K562 (cell line): ENCODE results near the gene ATG14. TPM values are rescaled to one million over a fixed set of nuclear protein-coding genes. Genes with fewer than 3 reads are reported as not detected.

Source experiments
- ATAC-seq: fragments of 200-7000 bp; cut with Tn5 transposase; 3 replicates; pipeline ENCODE4 v1.9.1; 2020; ENCODE audit warnings: moderate library complexity
- BruUV-seq: library from RNA; stranded (reverse); fragments of 400-500 nt; replicated peaks from 2 replicates; lab custom pipeline; 2021; lab: Mats Ljungman, UMichigan
- CTCF ChIA-PET: fragments of 300-600 bp; formaldehyde crosslinking; extraction: SDS; loops from one replicate; lab custom pipeline; 2021; ENCODE audit warnings: low intra/inter-chr PET ratio; lab: Yijun Ruan, JAX
- POLR2A ChIA-PET: fragments of 300-600, 350-650 bp; sonication (Branson Sonifier 250); formaldehyde crosslinking; extraction: SDS; loops from one replicate; lab custom pipeline; 2021; ENCODE audit warnings: antibody characterized with exemption, inconsistent platforms; lab: Yijun Ruan, JAX
- DNase-seq, 4 experiments: peaks; one replicate each; pipeline versions ENCODE4 v3.0.0 to v3.0.0-alpha.2; 2011 to 2018; ENCODE audit warnings: low spot score in 3 of 4, mixed read lengths in 3 of 4; ENCODE audit errors: extremely low read depth in 1 of 4
- FAIRE-seq: peaks from 2 replicates; lab custom pipeline; 2011; peaks lifted over from hg19 to GRCh38; lab: Jason Lieb, UNC
- H2AFZ ChIP-seq: 2 replicates; pipeline ENCODE4 v1.6.0; 2011; ENCODE audit warnings: low read depth, low read length, control low read depth, inconsistent platforms
- H3K27ac ChIP-seq: fragments of 200-600 bp; 3 replicates; pipeline ENCODE4 v1.8.0; 2011; ENCODE audit warnings: low read depth, mild to moderate bottlenecking, control low read depth, inconsistent platforms, low read length, moderate library complexity, mixed read lengths; ENCODE audit errors: extremely low read depth
- H3K27me3 ChIP-seq, 2 experiments: fragments of 300-600 bp in 1 of 2; 2 replicates in 1 of 2; 3 replicates in 1 of 2; pipeline versions ENCODE4 v1.6.0 to v1.8.0; 2011; ENCODE audit warnings: inconsistent platforms in 2 of 2, low read length in 2 of 2, mild to moderate bottlenecking in 1 of 2, mixed read lengths in 1 of 2, moderate library complexity in 1 of 2; ENCODE audit not compliant: control insufficient read depth in 2 of 2, insufficient read depth in 2 of 2
- H3K36me3 ChIP-seq: fragments of 300-600 bp; 3 replicates; pipeline ENCODE4 v1.8.0; 2011; ENCODE audit warnings: mild to moderate bottlenecking, low read length, inconsistent platforms; ENCODE audit not compliant: control insufficient read depth, insufficient read depth
- H3K4me1 ChIP-seq, 2 experiments: fragments of 200-600 bp in 1 of 2; replicated peaks in 1 of 2; 2 replicates in 1 of 2; 3 replicates in 1 of 2; pipeline versions ENCODE4 v1.5.1 to v1.8.0; 2011; ENCODE audit warnings: inconsistent platforms in 2 of 2, low read length in 2 of 2, mild to moderate bottlenecking in 1 of 2, mixed read lengths in 1 of 2, moderate library complexity in 1 of 2; ENCODE audit not compliant: control insufficient read depth in 2 of 2, insufficient read depth in 2 of 2
- H3K4me2 ChIP-seq: 2 replicates; pipeline ENCODE4 v1.6.1; 2011; ENCODE audit warnings: low read length, control low read depth, inconsistent platforms, mixed read lengths; ENCODE audit not compliant: insufficient read depth
- H3K4me3 ChIP-seq: fragments of 200-600 bp; sonication (generic), shearing (Covaris generic); 2 replicates; pipeline ENCODE4 v1.5.1; 2016; ENCODE audit warnings: control low read depth, inconsistent platforms
- H3K79me2 ChIP-seq: fragments of 200-600 bp; 3 replicates; pipeline ENCODE4 v1.8.0; 2011; ENCODE audit warnings: low read length, inconsistent platforms; ENCODE audit not compliant: control insufficient read depth, insufficient read depth
- H3K9ac ChIP-seq, 2 experiments: 2 replicates each; pipeline versions ENCODE4 v1.6.0 to v1.6.1; 2011; ENCODE audit warnings: low read depth in 2 of 2, low read length in 2 of 2, control low read depth in 1 of 2, inconsistent platforms in 1 of 2, mild to moderate bottlenecking in 1 of 2, mixed read lengths in 1 of 2; ENCODE audit not compliant: insufficient read depth in 1 of 2
- H3K9me1 ChIP-seq: one replicate; pipeline ENCODE4 v1.6.0; 2011; ENCODE audit warnings: inconsistent platforms, mild to moderate bottlenecking, low read length, moderate library complexity; ENCODE audit not compliant: control insufficient read depth, insufficient read depth
- H3K9me3 ChIP-seq: replicated peaks from 2 replicates; pipeline ENCODE4 v1.5.1; 2011; ENCODE audit warnings: low read depth, low read length, inconsistent platforms; ENCODE audit not compliant: control insufficient read depth, insufficient read depth
- H4K20me1 ChIP-seq: replicated peaks from 2 replicates; pipeline ENCODE4 v1.6.1; 2011; ENCODE audit warnings: low read length, inconsistent platforms, mixed read lengths; ENCODE audit not compliant: control insufficient read depth, insufficient read depth
- EZH2 ChIP-seq: IDR thresholded peaks from 2 replicates; pipeline ENCODE4 v1.6.1; 2012; ENCODE audit warnings: low read depth, mild to moderate bottlenecking, inconsistent platforms, low read length, borderline replicate concordance
- WGBS: fragments of 100-300 bp; shearing (Covaris generic); methylation state at CpG from one replicate; pipeline ENCODE4 v1.1.6; 2016; ENCODE audit warnings: low coverage, mixed read lengths; ENCODE audit not compliant: insufficient coverage; ENCODE audit errors: missing lambda C conversion rate; 5-methylcytosine and 5-hydroxymethylcytosine counted together
- in situ Hi-C: fragments of 300-500 bp; cut with MboI; formaldehyde crosslinking; loops from 4 replicates; pipeline ENCODE4 v1.15.0; 2018; ENCODE audit warnings: inconsistent platforms, mixed read lengths
- intact Hi-C: fragments of 100-400 bp; cut with micrococcal nuclease; formaldehyde crosslinking; loops from 2 replicates; pipeline ENCODE4 v1.14.2; 2022
- polyA plus RNA-seq, 8 experiments: library from polyadenylated mRNA; depleted of rRNA in 4 of 8; stranded (reverse) in 5 of 8; unstranded in 3 of 8; fragments of >200 nt; fragmentation: Nextera tagmentation in 2 of 8; fragmentation: Illumina TruSeq in 1 of 8; extraction: Ambion mirVana in 2 of 8; extraction: Trizol in 1 of 8; gene quantifications; 2 replicates each; pipeline versions ENCODE4 v1.2.1 to v1.2.3, GENCODE V29; 2011 to 2014; ENCODE audit warnings: inconsistent platforms in 1 of 8, missing spikeins in 1 of 8
- total RNA-seq, 7 experiments: library from RNA; depleted of rRNA in 6 of 7; stranded (reverse); fragments of >200 nt in 6 of 7; fragmentation: Illumina TruSeq in 2 of 7; extraction: Trizol in 2 of 7; gene quantifications; 2 replicates each; pipeline versions ENCODE4 v1.2.1 to v1.2.3, GENCODE V29; 2011 to 2021; ENCODE audit warnings: low replicate concordance in 1 of 7
- TF ChIP-seq, protein P1 (sequence below), 3 experiments: IDR thresholded peaks in 2 of 3; conservative IDR thresholded peaks in 1 of 3; 2 replicates each; pipeline ENCODE4 v1.5.1; 2011 to 2012; ENCODE audit warnings: low read length in 3 of 3, mild to moderate bottlenecking in 3 of 3, control low read depth in 2 of 3, improper control_type of control experiment in 1 of 3, inconsistent platforms in 1 of 3, low read depth in 1 of 3, mixed read lengths in 1 of 3, moderate library complexity in 1 of 3; ENCODE audit not compliant: insufficient read depth in 2 of 3

The ATG14 gene
- total and polyA plus RNA-seq, 9 of the 15 experiments (the other 6 are each of a cell fraction or from before 2014, with no cell fraction given), result 0.55 to 4.2 (median 3.5) TPM

DNA sequence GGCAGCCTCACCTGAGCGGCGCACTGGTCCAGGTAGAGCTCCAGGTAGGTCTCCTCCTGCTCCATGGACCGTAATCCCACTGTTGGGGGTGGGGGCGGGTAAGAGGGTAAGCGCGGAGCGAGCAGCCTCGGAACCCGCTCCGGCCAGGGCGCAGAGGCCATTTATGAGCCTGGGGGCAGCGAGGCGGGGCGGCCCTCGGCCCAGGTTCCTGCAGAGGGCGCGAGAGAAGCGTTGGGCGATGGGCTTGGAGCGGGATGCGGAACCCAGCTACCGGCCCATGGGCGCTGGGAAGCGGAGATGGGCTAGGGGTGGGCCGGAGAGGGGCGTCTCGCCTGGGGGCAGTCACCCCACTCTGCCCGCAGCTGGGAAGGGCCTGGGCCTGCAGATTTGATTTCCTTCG is 28.8 kb upstream of the ATG14 start, which contains the start of gene TBPL2:
TBPL2 (minus strand) TSS at position 232 of the 400 bp plus-strand sequence; CDS start at position 65, 167 bp downstream.
- H3K36me3 ChIP-seq, result no peaks in the 10 kb centered on the region
- no peak for TF ChIP-seq EZH2
- TF ChIP-seq, protein P1, sequence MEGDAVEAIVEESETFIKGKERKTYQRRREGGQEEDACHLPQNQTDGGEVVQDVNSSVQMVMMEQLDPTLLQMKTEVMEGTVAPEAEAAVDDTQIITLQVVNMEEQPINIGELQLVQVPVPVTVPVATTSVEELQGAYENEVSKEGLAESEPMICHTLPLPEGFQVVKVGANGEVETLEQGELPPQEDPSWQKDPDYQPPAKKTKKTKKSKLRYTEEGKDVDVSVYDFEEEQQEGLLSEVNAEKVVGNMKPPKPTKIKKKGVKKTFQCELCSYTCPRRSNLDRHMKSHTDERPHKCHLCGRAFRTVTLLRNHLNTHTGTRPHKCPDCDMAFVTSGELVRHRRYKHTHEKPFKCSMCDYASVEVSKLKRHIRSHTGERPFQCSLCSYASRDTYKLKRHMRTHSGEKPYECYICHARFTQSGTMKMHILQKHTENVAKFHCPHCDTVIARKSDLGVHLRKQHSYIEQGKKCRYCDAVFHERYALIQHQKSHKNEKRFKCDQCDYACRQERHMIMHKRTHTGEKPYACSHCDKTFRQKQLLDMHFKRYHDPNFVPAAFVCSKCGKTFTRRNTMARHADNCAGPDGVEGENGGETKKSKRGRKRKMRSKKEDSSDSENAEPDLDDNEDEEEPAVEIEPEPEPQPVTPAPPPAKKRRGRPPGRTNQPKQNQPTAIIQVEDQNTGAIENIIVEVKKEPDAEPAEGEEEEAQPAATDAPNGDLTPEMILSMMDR (IDR thresholded peaks at IDR 0.05 in 2 of 3, conservative IDR thresholded peaks at IDR 0.05 in 1 of 3; ENCODE audit: insufficient read depth in 2 of 3, low read depth in 1 of 3, low read length in 3 of 3), result peak in 2 of 3 experiments; percentile 7 to 9; a peak in 1 of 6 replicates
- H3K4me1 ChIP-seq, result peaks cover 0 to 4% of the 10 kb centered on the region in 2 experiments; a peak in 2 of 5 replicates
- no peaks in the 10 kb centered on the region for H3K9me1 ChIP-seq
- no peak within 1 kb of the TSS for H3K4me2 ChIP-seq
- H2AFZ ChIP-seq, result no peak within 1 kb of the TSS
- POLR2A ChIA-PET, result interaction anchor here (1.0 kb wide), 1 partner anchor 10 kb away, joined by 3 read pairs; no protein-coding TSS in a partner anchor
- peaks cover 0 to 4% of the 10 kb centered on the region in 2 experiments; a peak in 1 of 5 replicates for H3K27me3 ChIP-seq
- BruUV-seq, result no TSS peak
- FAIRE-seq (no peak), ATAC-seq (no peak), DNase-seq (no peak)
- intact Hi-C loops (loop anchor here (10.0 kb wide), 2 partner anchors 254 to 284 kb away; no protein-coding TSS in a partner anchor), in situ Hi-C loops (loop anchor here (10.0 kb wide), 1 partner anchor 1034 kb away; no protein-coding TSS in a partner anchor)
- H3K9me3 ChIP-seq, result no peaks in the 10 kb centered on the region
- CTCF ChIA-PET, result interaction anchor here (0.7 kb wide), 1 partner anchor 119 kb away, joined by 3 read pairs; no protein-coding TSS in a partner anchor
- 44% methylated on average over 16 of the region's 29 CpGs for WGBS
- no peak within 1 kb of the TSS for H3K27ac ChIP-seq
- H4K20me1 ChIP-seq, result no peaks in the 10 kb centered on the region
- H3K79me2 ChIP-seq, result no peaks in the 10 kb centered on the region
- H3K4me3 ChIP-seq, result no peak within 1 kb of the TSS
- H3K9ac ChIP-seq, result no peak within 1 kb of the TSS
